Non-pigmented ciliary epithelial cell (primary cell): ENCODE measurements around the gene SDK2.
"Not testable (repeated sequence)": the region's sequence is repeated elsewhere in the genome, so short reads cannot be mapped to it uniquely, and the experiment has no call there.

ENCODE experiments used
- DNase-seq: peaks from one replicate; pipeline ENCODE4 v3.0.0-alpha.2; 2010; ENCODE audit warnings: low read depth

SDK2 gene

DNA sequence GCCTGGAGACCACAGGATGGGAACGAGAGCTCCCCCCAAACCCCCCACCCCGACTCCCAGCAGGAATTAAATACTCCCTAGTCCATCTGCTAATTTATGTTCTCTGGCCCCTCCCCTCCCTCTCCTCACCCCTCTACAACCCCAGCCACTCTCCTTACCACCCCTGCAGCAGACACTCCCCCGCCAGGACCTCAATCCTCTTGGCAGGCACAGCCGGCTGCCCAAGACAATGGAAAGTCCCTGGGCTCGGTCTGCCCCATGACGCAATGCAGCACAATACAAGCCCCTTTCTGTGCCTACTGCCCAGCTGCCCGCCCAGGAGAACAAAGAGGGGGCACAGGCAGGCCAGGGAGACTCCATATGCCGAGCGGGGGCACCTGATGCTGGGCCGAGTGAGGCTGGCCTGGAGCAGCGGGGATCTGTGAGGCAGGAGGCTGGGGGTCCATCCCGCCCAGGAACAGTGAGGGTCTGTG is 302.2 kb downstream of the SDK2 start:
- no peak for DNase-seq

DNA sequence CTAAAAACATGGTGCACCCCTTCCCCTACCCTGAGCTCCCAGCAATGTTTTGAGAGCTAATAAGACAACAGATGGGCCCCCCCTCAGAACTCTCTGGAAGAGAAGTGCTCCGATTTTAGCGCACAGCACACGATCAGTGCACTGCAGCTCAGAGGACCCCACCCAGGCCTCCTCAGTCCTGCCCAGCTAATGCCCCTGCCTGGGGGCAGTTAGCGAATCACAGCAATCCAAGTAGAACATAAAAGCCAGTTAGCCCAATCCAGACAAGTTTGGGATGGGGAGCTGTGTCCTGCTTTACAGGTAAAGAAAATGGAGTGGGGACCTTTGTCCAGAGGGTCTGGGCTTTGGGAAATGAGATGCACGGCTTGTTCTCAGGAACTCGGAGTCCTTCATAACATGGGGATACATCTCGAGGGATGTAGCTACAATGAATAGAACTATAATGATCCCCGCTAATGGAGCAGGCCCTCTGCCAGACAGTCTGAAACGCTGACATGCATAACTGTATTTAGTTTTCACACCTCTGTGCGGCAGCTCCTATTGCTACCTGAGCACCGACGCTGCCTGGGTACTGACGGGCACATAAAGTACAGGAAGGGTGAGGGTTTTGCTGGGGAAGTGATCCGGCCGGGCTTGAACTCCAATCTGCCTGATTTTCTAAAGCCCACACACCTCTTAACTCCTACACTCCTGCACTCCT is 302.7 kb downstream of the SDK2 start:
- no peak for DNase-seq

DNA sequence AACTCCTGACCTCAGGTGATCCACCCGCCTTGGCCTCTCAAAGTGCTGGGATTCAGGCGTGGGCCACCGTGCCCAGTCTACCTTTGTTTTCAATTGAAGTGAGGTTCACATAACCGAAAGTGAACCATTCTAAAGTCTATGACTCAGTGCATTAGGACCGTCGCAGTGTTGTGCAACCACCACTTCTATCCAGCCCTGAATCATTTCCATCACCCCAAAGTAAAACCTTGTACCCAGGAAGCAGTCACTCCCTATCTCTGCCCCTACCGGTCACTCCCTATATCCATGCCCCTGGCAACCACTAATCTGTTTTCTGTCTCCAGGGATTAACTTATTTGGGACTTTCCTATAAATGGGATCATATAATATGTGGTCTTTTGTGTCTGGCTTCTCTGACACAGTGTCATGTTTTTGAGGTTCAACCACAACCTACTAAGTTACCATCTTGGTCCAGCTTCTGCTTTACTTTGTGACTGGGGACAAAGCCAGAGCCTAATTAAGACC is 304.1 kb downstream of the SDK2 start:
- peak; percentile 71 for DNase-seq

DNA sequence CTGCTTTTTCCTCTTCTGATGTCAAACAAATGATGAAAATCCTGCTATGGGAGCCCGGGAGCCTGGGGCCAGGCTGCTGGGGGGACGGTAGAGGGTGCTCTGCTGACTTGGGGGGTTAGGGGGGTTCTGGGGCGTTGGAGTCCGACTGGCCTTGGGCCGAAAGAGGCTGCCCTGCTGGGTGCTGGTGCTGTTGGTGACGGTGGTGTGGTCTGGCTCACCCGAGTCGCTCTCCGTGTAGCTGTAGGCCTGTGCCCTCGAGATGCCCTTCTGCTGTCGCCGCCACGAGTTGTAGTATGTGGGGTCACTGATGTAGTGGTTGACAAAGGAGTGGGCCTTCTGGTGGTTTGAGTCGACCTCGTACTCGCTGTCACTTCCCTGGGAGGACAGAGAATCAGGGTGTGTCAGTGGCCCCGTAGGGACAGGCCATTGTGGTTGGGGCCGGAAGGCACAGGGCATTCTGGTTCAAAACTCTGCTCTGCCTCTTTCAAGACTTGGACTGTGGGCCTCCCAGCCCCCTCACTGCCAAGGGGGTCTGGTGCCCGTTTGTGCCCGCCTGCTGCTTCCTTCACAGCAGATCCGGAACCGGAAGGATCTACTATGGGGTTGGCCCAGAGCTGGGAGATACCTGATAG is 305.6 kb downstream of the SDK2 start:
- DNase-seq = no peak

DNA sequence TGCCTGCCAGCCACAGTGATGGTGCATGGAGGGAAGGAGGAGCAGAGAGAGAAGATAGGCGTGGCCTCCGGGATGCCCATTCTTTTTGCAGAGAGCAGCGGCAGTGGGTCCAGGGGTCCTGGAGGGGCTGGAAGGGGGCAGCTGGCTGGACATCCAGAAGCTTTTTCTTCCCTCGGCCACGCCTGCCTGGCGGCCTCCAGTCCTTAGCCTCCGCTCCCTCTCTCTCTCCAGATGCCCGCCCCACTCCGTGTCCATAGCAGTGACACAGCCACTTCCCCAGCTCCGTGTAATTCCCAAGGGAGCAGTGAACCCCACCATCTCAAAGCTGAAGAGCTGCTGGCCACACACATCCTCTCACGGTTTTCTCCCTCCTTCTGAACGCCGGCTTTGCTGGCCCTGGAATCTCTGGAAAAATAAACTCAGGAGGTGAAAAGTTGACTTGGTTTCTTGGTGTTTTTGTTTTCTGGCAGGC is 306.2 kb downstream of the SDK2 start:
- DNase-seq = no peak

DNA sequence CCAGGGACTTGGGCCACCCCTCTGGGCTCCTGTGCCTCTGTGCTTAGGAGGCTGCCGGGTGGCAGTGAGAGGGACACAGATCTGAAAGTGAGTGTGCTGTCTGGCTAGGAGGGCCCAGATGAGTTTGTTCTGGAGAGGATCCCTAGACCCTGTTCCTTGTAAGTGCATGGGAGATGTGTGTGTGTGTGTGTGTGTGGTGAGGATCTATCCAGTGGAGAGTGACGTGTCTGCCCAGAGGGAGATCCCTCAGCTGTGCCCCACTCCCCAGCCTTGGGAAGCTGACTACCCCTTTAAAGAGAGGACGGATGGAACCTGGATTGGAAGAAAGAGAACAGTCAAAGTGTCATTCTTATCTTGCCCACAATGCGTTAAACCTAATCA is 306.9 kb downstream of the SDK2 start:
- no peak for DNase-seq

DNA sequence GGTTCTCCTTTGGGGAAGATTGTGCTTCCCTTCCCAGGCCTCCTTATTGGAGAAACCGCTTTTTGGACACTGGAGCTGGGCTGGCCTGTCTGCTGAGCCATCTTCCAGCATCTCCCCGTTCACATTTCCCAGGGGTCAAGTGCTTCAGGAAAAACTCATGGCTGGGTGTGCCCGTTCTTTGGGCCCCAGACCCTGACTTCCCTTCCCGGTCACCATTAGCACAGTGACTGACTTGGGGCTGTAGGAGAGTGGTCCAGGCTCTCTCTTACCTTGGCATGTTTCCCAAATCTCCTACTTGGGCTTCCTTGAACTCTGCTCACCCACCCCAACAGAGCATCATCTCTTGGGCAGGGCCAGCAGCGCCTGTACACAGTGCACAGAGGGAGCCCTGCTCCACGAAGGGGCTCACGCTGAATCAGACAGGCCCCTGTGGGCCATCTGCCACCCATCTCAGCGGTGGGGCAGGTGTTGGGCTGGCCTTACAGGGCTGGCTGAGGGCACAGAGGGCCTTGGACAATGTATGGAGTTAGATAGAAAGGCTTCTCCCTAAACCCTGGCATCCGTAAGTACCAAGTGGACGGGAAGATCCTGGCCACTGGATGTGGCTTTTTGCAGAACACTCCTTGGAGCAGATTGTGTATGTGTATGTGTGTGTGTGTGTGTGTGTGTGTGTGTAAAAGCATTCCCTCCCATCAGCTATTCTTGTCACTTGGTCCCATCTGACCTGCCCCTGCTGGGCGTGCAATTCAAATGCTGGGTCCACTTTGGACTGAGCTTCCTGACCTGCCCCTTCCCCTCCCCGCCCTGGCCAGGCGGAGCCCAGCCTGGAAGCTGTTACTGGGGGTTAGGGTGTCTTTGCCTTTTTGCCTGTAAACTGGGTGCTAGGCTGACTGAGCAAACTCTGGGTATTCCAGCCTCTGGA is 307.6 kb downstream of the SDK2 start:
- DNase-seq = no peak

DNA sequence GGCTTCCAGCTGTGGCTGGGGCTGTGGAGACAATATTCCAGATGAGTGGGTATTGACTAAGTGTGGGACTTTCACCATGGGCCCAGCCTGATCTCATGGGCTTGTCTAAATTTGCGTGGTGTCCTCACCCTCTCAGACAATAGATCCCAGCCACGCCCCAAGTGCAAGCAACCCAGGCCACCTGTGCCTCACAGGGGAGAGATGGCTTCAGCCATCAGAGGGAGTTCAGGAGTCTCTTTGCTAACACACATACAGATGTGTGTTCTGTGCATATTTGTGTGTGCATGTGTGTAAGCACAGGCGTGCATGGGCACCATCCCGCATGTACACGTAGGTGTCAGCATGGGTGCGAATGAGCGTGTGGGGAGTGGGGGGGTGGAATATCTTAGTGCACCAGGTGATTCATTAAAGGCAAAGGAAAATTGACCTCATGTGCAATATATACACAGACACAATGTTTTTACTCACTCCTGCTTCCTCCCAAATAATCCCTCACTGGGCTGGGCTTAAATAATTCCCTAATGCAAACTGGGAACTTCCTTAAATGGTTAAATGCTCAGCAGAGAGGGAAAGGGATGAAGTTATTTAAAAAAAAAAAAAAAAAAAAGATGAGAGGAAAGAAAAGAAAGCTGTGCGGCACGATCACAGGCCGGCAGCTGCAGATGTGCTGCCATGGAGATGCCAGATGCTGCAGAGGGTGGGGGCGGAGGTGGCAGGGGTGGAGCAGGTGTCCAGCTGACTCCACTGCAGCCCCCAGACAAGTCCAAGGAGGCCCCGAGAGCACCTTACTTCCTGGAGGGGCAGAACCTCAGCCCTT is 308.4 kb downstream of the SDK2 start:
- DNase-seq = no peak

DNA sequence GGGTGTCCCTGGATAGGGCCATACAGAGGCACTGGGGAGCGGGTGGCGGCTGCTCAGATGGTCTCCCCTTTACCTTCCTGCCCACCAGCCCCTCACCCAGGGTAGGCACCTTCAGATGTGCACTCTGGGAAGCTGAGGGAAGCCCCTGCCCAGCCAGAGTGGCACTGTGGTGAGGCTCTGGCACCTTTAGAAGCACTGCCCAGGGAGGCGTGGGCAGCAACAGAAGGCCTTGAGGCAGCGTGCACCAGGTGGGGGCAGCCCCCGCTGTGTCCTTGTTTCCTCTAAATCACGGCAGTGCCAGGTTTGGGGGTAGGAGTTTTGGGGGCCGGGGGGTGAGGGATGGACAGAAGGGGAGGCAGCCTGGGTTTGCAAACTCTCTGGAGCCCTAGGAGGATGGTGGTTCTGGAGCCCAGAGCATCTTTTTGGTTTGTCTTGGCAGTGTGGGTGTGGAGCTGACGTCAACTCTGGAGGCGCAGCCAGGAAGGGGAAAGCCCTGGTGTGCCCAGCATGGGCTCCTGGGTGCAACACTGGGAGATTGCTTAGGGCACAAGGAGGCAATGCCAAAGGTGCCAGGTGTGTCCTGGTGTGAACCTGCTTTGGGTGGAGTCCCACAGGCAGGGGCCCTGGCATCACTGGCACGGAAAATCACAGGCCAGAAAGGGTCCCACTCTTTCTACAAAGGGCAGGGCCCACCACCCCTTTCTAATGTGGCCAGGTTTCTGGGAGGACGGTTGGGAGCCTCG is 309.3 kb downstream of the SDK2 start:
- DNase-seq = no peak

DNA sequence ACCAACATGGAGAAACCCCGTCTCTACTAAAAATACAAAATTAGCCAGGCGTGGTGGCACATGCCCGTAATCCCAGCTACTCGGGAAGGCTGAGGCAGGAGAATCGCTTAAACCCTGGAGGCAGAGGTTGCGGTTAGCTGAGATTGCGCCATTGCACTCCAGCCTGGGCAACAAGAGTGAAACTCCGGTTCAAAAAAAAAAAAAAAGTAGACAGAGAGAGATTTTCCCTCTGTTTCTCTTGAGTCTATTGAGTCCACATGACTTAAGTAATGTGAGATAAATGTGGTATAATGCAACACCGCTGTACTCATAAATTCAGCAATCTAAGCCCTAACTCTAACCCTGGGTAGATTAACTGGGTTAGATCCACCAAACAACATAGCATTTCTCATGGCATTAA is 310.8 kb downstream of the SDK2 start:
- not testable (repeated sequence) for DNase-seq

DNA sequence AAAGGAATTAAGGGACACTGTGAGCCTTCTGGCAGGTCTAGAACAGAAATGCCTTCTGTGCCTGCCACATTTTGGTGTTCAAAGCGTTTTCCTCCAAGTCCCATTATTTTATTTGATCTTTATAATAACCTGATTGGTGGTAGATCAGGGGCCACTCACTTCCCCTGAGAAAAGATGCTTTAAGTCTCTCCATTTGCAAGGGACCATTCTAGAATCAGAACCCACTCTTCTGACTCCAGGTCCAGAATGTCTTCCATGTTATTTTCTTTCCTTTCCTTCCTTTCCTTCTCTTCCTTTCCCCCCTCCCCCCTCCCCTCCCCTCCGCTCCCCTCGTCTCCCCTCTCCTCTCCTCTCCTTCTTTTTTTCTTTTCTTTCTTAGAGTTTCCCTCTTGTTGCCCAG is 313.2 kb downstream of the SDK2 start:
- no peak for DNase-seq

DNA sequence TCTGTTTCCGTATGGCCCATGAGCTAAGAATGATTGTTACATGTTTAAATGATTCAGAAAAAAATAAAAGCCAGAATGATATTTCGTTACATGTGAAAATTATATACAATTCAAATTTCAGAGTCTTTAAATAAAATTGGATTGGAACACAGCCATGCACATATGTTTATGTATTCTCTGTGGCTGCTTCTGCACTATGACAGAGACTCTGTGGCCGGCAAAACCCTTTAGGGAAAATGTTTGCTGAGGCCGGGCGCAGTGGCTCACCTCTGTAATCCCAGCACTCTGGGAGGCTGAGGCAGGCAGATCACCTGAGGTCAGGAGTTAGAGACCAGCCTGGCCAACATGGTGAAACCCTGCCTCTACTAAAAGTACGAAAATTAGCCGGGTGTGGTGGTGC is 316.6 kb downstream of the SDK2 start:
- DNase-seq = no peak

DNA sequence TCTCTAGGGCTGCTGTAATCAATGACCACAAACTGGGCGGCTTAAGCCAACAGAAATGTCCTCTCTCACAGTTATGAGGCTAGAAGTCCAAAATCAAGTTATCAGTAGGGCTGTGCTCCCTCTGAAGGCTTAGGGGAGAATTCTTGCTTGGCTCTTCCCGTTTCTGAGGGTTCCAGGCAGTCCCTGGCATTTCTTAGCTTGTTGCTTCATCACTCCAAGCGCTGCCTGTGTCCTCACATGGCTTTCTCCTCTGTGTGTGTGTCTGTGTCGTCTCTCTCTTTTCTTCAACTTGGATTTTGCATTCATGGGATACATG is 318.8 kb downstream of the SDK2 start:
- DNase-seq = no peak

DNA sequence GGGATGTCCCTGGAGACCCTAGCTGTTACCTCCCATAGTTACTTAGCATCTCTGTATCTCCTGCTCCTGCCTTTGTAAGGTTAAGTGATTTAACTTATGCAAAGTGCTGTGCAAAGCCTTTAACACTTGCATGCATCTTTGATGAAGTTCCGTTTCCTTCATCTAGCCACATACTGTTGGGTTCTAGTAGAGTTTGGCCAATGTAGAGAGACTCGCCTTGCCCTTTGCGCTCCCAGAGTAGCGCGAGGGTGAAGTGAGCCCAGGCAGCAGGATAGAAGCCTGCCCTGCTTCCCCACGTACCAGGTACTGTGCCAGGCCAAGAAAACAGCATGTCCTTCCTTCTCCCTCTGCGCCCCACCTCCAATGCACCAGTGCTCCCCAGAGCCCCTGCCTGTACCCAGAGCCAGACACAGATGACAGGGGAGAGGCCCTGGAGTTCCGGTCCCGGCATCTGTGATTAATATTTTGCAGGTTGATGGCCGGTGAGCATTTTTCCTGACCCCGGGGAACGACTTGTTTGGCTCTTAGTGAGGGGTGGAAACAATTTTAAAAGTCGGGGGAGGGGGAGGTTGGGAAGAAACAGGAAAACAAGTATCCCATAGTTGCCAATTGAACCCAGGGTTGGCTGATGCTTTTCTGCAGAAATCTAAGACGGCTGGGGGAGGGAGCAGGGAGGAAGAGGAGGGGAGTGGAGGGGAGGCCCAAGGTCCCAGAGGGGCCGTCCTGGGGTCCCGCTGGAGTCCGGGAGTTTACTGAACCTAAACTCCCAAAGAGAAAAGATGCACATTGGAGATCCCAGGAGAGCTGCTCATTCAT is 319.3 kb downstream of the SDK2 start:
- no peak for DNase-seq

DNA sequence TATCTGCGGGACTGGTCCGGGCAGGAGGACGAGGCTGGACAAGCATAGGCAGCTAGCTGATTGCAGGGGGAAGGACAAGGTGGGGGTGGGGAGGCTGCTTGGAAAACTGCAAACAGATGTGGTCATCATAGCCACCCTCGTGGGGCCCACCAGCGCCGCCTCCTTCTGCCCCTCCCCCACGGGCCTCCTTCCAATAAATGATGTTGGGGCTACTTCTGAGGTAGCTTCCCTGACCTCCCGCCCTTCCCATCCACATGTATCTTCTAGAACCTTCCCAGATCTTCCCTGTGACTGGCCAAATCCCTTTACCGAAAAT is 320.1 kb downstream of the SDK2 start:
- no peak for DNase-seq

DNA sequence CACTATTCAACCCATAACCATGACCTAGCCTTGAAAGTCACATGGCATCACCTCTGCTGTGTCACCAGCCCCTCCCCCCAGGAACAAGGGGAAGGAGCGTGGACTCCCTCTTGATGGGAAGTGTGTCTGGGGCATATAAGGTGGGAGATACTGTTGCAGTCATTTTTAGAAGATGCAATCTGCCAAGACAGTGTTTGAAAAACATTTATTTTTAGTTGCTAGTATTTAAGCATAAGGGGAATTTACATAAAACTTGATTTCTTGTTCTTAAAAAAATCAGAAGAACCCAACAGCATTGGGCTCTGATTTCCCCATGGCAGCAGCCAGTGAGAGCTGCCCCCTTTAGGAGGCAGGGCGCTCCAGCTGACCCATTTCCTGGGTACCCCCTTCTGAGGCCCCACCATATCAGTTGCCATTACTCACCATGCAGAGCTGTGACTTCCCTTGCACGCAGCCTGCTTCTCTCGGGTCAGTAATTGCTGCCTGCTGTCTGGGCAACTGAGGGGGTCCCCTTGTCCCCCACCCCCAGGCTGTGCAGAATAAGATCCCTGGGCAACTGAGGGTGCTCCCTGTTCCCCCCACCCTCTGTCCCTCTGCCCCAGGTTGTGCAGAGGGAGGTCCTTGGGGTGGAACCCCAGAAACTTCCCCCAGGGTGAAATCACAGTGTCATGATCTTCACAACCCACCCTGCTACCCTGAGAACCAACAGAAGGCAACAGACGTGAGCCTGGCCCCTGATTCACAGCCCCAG is 320.7 kb downstream of the SDK2 start:
- DNase-seq = no peak

DNA sequence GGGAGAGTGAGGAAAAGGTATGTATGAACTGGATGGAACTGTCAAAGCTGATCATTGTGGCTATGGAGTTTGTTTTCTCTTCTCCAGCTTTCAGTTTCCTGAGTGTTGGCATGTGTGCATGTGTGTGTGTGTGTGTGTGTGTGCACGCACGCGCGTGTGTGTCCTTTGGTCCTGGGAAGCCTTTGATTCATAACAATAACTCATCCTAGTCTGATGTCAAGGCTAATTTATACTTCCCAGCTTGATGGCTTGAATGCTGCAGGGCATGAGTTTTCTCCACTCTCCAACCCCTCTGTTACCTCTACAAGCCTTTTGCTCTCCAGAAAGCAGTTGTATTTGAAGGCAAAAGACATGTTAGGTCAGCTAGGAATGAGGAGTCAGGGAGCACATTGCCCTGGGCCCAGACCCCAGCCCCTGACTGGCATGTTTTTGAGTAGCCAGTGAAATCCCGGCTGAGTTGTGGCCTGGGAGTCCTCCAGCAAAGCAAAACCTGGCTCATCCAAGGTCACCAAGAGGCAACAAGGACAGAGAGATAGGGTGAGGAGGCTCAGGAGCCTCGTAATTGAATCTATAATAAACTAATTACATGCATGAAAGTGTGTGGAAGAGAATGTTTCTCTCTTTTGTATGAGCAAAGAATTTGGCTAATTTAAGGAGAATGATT is 323.5 kb downstream of the SDK2 start:
- DNase-seq = no peak

DNA sequence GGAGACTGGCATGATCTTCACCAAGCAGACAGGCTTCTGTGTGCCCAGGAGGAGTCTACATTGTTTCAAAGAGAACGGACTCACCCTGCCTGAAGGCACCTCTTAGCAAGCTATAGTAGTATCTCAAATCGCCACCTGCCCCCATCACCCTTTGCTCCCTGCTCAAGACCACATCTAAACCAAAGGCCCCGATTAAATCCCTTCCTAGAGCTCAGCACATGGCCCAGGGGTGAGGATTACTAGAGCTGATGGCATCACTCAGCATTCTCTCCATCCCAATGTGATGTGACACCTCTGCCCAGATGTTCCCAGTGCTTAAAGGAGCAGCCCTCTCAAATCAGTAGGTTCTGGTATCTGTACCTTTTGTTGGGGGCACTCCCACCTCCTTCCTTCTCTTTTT is 324.5 kb downstream of the SDK2 start:
- DNase-seq = no peak

DNA sequence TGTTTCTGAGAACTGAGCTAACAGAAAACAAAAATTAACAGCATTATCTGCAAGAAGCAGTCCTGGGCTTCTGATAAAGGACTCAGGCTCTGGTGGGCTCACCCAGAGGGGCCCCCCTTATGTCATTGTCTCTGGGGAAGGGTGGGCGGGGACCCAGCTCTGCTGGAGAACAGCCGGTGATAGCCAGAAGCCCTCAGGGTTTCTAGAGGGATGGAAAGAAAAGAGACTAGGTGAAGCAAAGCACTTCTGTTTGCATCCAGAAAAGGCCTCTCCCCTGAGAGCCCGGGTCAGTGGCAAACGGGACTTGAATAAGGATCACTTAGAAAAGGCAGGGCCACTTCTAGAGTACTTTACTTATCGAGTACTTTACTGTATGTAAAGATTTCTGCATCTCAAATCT is 325.4 kb downstream of the SDK2 start:
- DNase-seq = no peak
